ENCODE results near the gene NPIPB8.

DNA sequence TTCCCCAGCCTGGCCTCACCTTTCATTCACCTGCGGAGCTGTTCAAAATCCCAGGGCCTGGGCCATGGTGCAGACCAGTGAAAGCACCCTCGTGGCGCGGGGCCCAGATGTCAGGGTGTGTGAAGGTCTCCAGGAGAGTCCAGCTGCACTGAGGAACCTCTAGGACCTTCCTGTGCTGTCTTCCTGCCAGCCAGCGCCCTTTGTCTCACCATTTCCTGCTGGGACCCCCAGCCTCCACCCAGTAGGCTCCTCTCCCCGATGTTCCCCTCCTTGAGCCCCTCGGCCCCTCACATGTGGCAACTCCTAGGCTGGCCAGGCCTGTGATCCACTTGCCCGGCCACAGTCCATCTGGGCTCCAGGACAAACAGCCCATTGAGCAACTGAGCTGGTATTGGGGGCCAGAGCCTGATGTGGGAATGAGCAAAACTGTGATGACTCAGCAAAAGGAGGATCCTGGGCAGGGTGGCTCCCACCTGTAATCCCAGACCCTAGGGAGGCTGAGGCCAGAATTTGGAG is 41.7 kb upstream of the NPIPB8 start:
- TF ChIP-seq, protein P1, sequence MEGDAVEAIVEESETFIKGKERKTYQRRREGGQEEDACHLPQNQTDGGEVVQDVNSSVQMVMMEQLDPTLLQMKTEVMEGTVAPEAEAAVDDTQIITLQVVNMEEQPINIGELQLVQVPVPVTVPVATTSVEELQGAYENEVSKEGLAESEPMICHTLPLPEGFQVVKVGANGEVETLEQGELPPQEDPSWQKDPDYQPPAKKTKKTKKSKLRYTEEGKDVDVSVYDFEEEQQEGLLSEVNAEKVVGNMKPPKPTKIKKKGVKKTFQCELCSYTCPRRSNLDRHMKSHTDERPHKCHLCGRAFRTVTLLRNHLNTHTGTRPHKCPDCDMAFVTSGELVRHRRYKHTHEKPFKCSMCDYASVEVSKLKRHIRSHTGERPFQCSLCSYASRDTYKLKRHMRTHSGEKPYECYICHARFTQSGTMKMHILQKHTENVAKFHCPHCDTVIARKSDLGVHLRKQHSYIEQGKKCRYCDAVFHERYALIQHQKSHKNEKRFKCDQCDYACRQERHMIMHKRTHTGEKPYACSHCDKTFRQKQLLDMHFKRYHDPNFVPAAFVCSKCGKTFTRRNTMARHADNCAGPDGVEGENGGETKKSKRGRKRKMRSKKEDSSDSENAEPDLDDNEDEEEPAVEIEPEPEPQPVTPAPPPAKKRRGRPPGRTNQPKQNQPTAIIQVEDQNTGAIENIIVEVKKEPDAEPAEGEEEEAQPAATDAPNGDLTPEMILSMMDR (IDR thresholded peaks at IDR 0.05) = no peak
- TF ChIP-seq POLR2A (IDR thresholded peaks at IDR 0.05) = no peak
